Measurements from ENCODE around the gene DBN1. TPM values are rescaled to one million over a fixed set of nuclear protein-coding genes. Genes with fewer than 3 reads are reported as not detected.

The DBN1 gene
- total and polyA plus RNA-seq, 2 of the 8 experiments (the other 6 are each of a cell fraction or from before 2014, with no cell fraction given), result 168 to 333 TPM

DNA sequence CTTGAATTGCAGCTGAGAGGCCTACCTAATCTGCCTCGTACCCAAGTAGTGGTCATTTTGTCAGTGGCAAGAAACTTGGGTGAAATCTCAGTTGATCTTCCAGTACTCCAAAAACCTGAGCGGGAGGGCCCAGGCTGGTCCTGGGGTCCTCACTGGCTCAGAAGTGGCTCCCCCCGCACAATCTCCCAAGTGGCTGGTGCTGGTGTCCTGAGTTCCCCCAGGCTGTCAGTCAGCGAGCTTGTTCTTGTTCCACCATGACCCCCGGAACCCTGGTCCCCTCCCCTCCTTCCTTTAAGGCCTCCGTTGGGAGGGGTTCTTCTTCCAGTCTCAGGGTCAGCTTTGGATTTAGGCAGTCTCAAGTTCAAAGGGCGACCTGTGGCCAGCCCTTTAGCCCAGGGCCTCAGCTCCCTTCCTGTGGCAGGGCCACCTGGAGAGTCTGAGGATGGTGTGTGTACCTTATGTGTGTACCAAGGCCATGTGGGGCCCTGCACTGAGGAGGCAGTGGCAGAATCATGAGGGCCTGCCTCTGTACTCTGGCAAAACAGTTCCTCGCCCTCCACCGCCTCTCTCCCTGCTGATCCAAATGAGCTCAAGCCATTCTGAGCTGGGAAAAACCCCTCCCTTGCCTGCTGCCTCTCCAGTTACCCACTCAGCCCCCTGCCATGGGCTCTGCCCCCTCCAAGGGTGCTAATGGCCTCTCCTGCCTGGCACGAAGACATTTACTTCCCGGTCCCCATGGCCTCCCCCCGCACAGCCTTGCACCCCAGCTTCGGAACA is 4.5 kb upstream of the DBN1 start (continued):
- TF ChIP-seq, protein P1, sequence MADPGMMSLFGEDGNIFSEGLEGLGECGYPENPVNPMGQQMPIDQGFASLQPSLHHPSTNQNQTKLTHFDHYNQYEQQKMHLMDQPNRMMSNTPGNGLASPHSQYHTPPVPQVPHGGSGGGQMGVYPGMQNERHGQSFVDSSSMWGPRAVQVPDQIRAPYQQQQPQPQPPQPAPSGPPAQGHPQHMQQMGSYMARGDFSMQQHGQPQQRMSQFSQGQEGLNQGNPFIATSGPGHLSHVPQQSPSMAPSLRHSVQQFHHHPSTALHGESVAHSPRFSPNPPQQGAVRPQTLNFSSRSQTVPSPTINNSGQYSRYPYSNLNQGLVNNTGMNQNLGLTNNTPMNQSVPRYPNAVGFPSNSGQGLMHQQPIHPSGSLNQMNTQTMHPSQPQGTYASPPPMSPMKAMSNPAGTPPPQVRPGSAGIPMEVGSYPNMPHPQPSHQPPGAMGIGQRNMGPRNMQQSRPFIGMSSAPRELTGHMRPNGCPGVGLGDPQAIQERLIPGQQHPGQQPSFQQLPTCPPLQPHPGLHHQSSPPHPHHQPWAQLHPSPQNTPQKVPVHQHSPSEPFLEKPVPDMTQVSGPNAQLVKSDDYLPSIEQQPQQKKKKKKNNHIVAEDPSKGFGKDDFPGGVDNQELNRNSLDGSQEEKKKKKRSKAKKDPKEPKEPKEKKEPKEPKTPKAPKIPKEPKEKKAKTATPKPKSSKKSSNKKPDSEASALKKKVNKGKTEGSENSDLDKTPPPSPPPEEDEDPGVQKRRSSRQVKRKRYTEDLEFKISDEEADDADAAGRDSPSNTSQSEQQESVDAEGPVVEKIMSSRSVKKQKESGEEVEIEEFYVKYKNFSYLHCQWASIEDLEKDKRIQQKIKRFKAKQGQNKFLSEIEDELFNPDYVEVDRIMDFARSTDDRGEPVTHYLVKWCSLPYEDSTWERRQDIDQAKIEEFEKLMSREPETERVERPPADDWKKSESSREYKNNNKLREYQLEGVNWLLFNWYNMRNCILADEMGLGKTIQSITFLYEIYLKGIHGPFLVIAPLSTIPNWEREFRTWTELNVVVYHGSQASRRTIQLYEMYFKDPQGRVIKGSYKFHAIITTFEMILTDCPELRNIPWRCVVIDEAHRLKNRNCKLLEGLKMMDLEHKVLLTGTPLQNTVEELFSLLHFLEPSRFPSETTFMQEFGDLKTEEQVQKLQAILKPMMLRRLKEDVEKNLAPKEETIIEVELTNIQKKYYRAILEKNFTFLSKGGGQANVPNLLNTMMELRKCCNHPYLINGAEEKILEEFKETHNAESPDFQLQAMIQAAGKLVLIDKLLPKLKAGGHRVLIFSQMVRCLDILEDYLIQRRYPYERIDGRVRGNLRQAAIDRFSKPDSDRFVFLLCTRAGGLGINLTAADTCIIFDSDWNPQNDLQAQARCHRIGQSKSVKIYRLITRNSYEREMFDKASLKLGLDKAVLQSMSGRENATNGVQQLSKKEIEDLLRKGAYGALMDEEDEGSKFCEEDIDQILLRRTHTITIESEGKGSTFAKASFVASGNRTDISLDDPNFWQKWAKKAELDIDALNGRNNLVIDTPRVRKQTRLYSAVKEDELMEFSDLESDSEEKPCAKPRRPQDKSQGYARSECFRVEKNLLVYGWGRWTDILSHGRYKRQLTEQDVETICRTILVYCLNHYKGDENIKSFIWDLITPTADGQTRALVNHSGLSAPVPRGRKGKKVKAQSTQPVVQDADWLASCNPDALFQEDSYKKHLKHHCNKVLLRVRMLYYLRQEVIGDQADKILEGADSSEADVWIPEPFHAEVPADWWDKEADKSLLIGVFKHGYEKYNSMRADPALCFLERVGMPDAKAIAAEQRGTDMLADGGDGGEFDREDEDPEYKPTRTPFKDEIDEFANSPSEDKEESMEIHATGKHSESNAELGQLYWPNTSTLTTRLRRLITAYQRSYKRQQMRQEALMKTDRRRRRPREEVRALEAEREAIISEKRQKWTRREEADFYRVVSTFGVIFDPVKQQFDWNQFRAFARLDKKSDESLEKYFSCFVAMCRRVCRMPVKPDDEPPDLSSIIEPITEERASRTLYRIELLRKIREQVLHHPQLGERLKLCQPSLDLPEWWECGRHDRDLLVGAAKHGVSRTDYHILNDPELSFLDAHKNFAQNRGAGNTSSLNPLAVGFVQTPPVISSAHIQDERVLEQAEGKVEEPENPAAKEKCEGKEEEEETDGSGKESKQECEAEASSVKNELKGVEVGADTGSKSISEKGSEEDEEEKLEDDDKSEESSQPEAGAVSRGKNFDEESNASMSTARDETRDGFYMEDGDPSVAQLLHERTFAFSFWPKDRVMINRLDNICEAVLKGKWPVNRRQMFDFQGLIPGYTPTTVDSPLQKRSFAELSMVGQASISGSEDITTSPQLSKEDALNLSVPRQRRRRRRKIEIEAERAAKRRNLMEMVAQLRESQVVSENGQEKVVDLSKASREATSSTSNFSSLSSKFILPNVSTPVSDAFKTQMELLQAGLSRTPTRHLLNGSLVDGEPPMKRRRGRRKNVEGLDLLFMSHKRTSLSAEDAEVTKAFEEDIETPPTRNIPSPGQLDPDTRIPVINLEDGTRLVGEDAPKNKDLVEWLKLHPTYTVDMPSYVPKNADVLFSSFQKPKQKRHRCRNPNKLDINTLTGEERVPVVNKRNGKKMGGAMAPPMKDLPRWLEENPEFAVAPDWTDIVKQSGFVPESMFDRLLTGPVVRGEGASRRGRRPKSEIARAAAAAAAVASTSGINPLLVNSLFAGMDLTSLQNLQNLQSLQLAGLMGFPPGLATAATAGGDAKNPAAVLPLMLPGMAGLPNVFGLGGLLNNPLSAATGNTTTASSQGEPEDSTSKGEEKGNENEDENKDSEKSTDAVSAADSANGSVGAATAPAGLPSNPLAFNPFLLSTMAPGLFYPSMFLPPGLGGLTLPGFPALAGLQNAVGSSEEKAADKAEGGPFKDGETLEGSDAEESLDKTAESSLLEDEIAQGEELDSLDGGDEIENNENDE (IDR thresholded peaks at IDR 0.05; ENCODE audit: insufficient replicate concordance, low read length), result no peak
- TF ChIP-seq ASH2L (IDR thresholded peaks at IDR 0.05; ENCODE audit: low read length) (no peak), TAF1 (IDR thresholded peaks at IDR 0.05; ENCODE audit: low read depth, low read length) (no peak), CHD2 (IDR thresholded peaks at IDR 0.05; ENCODE audit: low read length) (no peak), BACH1 (IDR thresholded peaks at IDR 0.05; ENCODE audit: low read length) (no peak), KDM4A (IDR thresholded peaks at IDR 0.05; ENCODE audit: low read depth, low read length, severe bottlenecking) (no peak), PHF8 (conservative IDR thresholded peaks at IDR 0.05; ENCODE audit: low read depth, low read length) (no peak)
